SK-N-SH (cell line): ENCODE results near the gene SECTM1.

Experiments used
- CTCF ChIP-seq: fragments of 200-600 bp; sonication (generic); IDR thresholded peaks from 2 replicates; pipeline ENCODE4 v1.6.1; 2017; ENCODE audit warnings: antibody characterized with exemption, mild to moderate bottlenecking, moderate library complexity
- NFIC ChIP-seq: IDR thresholded peaks from 2 replicates; pipeline ENCODE4 v1.4.0; 2012; ENCODE audit warnings: borderline replicate concordance
- POLR2AphosphoS5 ChIP-seq: IDR thresholded peaks from 2 replicates; pipeline ENCODE4 v1.6.1; 2012; ENCODE audit warnings: low read depth, low read length
- RXRA ChIP-seq: IDR thresholded peaks from 2 replicates; pipeline ENCODE4 v1.4.0; 2012; ENCODE audit warnings: low read depth, mild to moderate bottlenecking, borderline replicate concordance
- SIN3A ChIP-seq: IDR thresholded peaks from 2 replicates; pipeline ENCODE4 v1.6.1; 2012; ENCODE audit warnings: low read depth, mild to moderate bottlenecking, low read length, moderate library complexity, borderline replicate concordance

GRCh38 chr17:82291582-82292250 is 41.9 kb downstream of the SECTM1 start:
- TF ChIP-seq POLR2AphosphoS5 (no peak), NFIC (no peak), RXRA (no peak), SIN3A (no peak), CTCF (no peak)
